OCI-LY3 (cell line): ENCODE data around the gene DHPS.
"Not testable (repeated sequence)": the region's sequence is repeated elsewhere in the genome, so short reads cannot be mapped to it uniquely, and the experiment has no call there.

Source experiments
- H2AFZ ChIP-seq: fragments of 200-600, 300-600 bp; shearing (Covaris generic); 2 replicates; pipeline ENCODE4 v1.6.0; 2014; ENCODE audit warnings: antibody characterized with exemption, low read depth, low read length
- H3K27ac ChIP-seq: fragments of 200-600, 300-600 bp; sonication (generic); 2 replicates; pipeline ENCODE4 v1.5.1; 2014; ENCODE audit warnings: mild to moderate bottlenecking, low read length, moderate library complexity, mixed read lengths
- H3K27me3 ChIP-seq: fragments of 200-600, 300-600 bp; sonication (generic); 2 replicates; pipeline ENCODE4 v1.6.1; 2014; ENCODE audit warnings: low read depth, low read length, mixed read lengths
- H3K36me3 ChIP-seq: fragments of 200-600, 300-600 bp; sonication (generic); replicated peaks from 2 replicates; pipeline ENCODE3; 2014; ENCODE audit warnings: low read depth, low read length, mixed read lengths
- H3K4me1 ChIP-seq: fragments of 300-600, 200-600 bp; sonication (generic); 2 replicates; pipeline ENCODE4 v1.6.1; 2014; ENCODE audit warnings: low read length, mixed read lengths
- H3K4me2 ChIP-seq: fragments of 200-600, 300-600 bp; sonication (generic); 2 replicates; pipeline ENCODE4 v1.6.1; 2014; ENCODE audit warnings: low read length, mixed read lengths
- H3K4me3 ChIP-seq: fragments of 300-600, 200-600 bp; sonication (generic); 2 replicates; pipeline ENCODE4 v1.5.1; 2014; ENCODE audit warnings: antibody characterized with exemption, mild to moderate bottlenecking, low read length, moderate library complexity
- H3K79me2 ChIP-seq: fragments of 300-600, 200-600 bp; shearing (Covaris generic); 2 replicates; pipeline ENCODE4 v1.6.1; 2014; ENCODE audit warnings: mild to moderate bottlenecking, low read length, mixed read lengths
- H3K9ac ChIP-seq: fragments of 300-600, 200-600 bp; shearing (Covaris generic); 2 replicates; pipeline ENCODE4 v1.6.0; 2014; ENCODE audit warnings: mild to moderate bottlenecking, low read length, moderate library complexity
- H3K9me3 ChIP-seq: fragments of 200-600, 300-600 bp; shearing (Covaris generic); 2 replicates; pipeline ENCODE4 v1.6.1; 2014; ENCODE audit warnings: low read length, mixed read lengths; ENCODE audit not compliant: insufficient read depth
- H4K20me1 ChIP-seq: fragments of 200-600, 300-600 bp; sonication (generic); 2 replicates; pipeline ENCODE4 v1.6.1; 2016; ENCODE audit warnings: low read length, mixed read lengths; ENCODE audit not compliant: insufficient read depth
- CTCF ChIP-seq: fragments of 200-600, 300-600 bp; sonication (generic); IDR thresholded peaks from 2 replicates; pipeline ENCODE4 v1.5.1; 2014; ENCODE audit warnings: antibody characterized with exemption, low read length, low read depth
- EZH2phosphoT487 ChIP-seq: fragments of 200-600 bp; shearing (Covaris generic); IDR thresholded peaks from 2 replicates; pipeline ENCODE4 v1.6.1; 2018; ENCODE audit warnings: antibody characterized with exemption, mixed run types, low read depth

DHPS gene

GRCh38 chr19:12705169-12705568 is 23.5 kb upstream of the DHPS start:
- TF ChIP-seq CTCF (no peak), EZH2phosphoT487 (no peak)
- no peak overlapping the region for H3K4me3 ChIP-seq
- H4K20me1 ChIP-seq, result no peaks in the 10 kb centered on the region
- no peaks in the 10 kb centered on the region for H3K9me3 ChIP-seq
- H2AFZ ChIP-seq, result no peak overlapping the region
- H3K27me3 ChIP-seq, result no peaks in the 10 kb centered on the region
- no peak overlapping the region for H3K4me2 ChIP-seq
- no peak overlapping the region for H3K27ac ChIP-seq
- no peak overlapping the region for H3K9ac ChIP-seq
- H3K36me3 ChIP-seq, result peaks cover 62% of the 10 kb centered on the region
- no peaks in the 10 kb centered on the region for H3K4me1 ChIP-seq
- H3K79me2 ChIP-seq, result peaks cover 5% of the 10 kb centered on the region; the same call in 1 of the 2 replicates

GRCh38 chr19:12703046-12703445 is 21.4 kb upstream of the DHPS start:
- H3K36me3 ChIP-seq, result peaks cover 69% of the 10 kb centered on the region
- no peaks in the 10 kb centered on the region for H3K27me3 ChIP-seq
- H4K20me1 ChIP-seq, result no peaks in the 10 kb centered on the region
- no peak overlapping the region for H3K27ac ChIP-seq
- H3K4me1 ChIP-seq, result peaks cover 4% of the 10 kb centered on the region; the same call in 1 of the 2 replicates
- no peak overlapping the region for H2AFZ ChIP-seq
- H3K79me2 ChIP-seq, result 0 out of 2 replicates have a peak, but pooled peaks cover 3% of the 10 kb centered on the region
- TF ChIP-seq EZH2phosphoT487 (no peak), CTCF (no peak)
- H3K9ac ChIP-seq, result no peak overlapping the region
- no peaks in the 10 kb centered on the region for H3K9me3 ChIP-seq
- H3K4me2 ChIP-seq, result no peak overlapping the region
- no peak overlapping the region for H3K4me3 ChIP-seq

- Histone ChIP-seq H3K4me3 (no peak overlapping the region), H3K27ac (no peak overlapping the region), H3K27me3 (no peaks in the 10 kb centered on the region), H3K4me2 (no peak overlapping the region), H3K9me3 (no peaks in the 10 kb centered on the region), H3K79me2 (0 out of 2 replicates have a peak, but pooled peaks cover 3% of the 10 kb centered on the region), H4K20me1 (no peaks in the 10 kb centered on the region), H3K4me1 (peaks cover 15% of the 10 kb centered on the region), H3K9ac (no peak overlapping the region), H2AFZ (no peak overlapping the region), H3K36me3 (peaks cover 68% of the 10 kb centered on the region)
- no peak for TF ChIP-seq EZH2phosphoT487
- no peak for TF ChIP-seq CTCF
Measured at GRCh38 chr19:12701596-12702282, 20.1 kb upstream of the DHPS start.

- H3K4me3 ChIP-seq, result no peak overlapping the region
- H3K4me2 ChIP-seq, result peak overlapping the region; percentile 77; the same call in 1 of the 2 replicates
Measured at GRCh38 chr19:12698138-12698537, 16.5 kb upstream of the DHPS start.

GRCh38 chr19:12697425-12697824 is 15.7 kb upstream of the DHPS start:
- H4K20me1 ChIP-seq, H3K79me2 ChIP-seq, H2AFZ ChIP-seq, H3K27me3 ChIP-seq, H3K9me3 ChIP-seq: not testable (repeated sequence)
- Histone ChIP-seq H3K4me2 (peak overlapping the region; percentile 77), H3K9ac (peak overlapping the region; percentile 77; the same call in 1 of the 2 replicates), H3K36me3 (peaks cover 32% of the 10 kb centered on the region), H3K4me1 (peaks cover 24% of the 10 kb centered on the region), H3K4me3 (peak overlapping the region; percentile 82), H3K27ac (peak overlapping the region; percentile 92)

More at GRCh38 chr19:12698138-12698537, 16.5 kb upstream of the DHPS start:
- H4K20me1 ChIP-seq, result no peaks in the 10 kb centered on the region
- H3K9me3 ChIP-seq, result no peaks in the 10 kb centered on the region
- H3K27ac ChIP-seq, result no peak overlapping the region
- TF ChIP-seq EZH2phosphoT487 (no peak), CTCF (no peak)
- H3K36me3 ChIP-seq, result peaks cover 39% of the 10 kb centered on the region
- no peaks in the 10 kb centered on the region for H3K79me2 ChIP-seq
- peaks cover 24% of the 10 kb centered on the region for H3K4me1 ChIP-seq
- H3K27me3 ChIP-seq, result no peaks in the 10 kb centered on the region
- no peak overlapping the region for H3K9ac ChIP-seq
- no peak overlapping the region for H2AFZ ChIP-seq
